Skeletal muscle satellite cell (primary cell): ENCODE measurements around the gene C2CD5.
"Not testable (repeated sequence)": the region's sequence is repeated elsewhere in the genome, so short reads cannot be mapped to it uniquely, and the experiment has no call there.

Experiments
- H3K27me3 ChIP-seq: 2 replicates; pipeline ENCODE4 v1.7.0; 2013; ENCODE audit warnings: low read length; ENCODE audit not compliant: control insufficient read depth, insufficient read depth
- H3K36me3 ChIP-seq: 2 replicates; pipeline ENCODE4 v1.7.0; 2013; ENCODE audit warnings: mild to moderate bottlenecking, control low read depth, low read length; ENCODE audit not compliant: insufficient read depth
- H3K4me1 ChIP-seq: 2 replicates; pipeline ENCODE4 v1.7.0; 2013; ENCODE audit warnings: low read length; ENCODE audit not compliant: control insufficient read depth, insufficient read depth
- H3K4me2 ChIP-seq: 2 replicates; pipeline ENCODE4 v1.7.0; 2013; ENCODE audit warnings: mild to moderate bottlenecking, low read length
- H3K4me3 ChIP-seq: 2 replicates; pipeline ENCODE4 v1.7.0; 2013; ENCODE audit warnings: low read length
- H3K9ac ChIP-seq: 2 replicates; pipeline ENCODE4 v1.7.0; 2013; ENCODE audit warnings: mild to moderate bottlenecking, low read depth, low read length, moderate library complexity
- H3K9me3 ChIP-seq: replicated peaks from 2 replicates; pipeline ENCODE4 v1.7.0; 2013; ENCODE audit warnings: mild to moderate bottlenecking, control low read depth, low read length

Gene C2CD5

DNA sequence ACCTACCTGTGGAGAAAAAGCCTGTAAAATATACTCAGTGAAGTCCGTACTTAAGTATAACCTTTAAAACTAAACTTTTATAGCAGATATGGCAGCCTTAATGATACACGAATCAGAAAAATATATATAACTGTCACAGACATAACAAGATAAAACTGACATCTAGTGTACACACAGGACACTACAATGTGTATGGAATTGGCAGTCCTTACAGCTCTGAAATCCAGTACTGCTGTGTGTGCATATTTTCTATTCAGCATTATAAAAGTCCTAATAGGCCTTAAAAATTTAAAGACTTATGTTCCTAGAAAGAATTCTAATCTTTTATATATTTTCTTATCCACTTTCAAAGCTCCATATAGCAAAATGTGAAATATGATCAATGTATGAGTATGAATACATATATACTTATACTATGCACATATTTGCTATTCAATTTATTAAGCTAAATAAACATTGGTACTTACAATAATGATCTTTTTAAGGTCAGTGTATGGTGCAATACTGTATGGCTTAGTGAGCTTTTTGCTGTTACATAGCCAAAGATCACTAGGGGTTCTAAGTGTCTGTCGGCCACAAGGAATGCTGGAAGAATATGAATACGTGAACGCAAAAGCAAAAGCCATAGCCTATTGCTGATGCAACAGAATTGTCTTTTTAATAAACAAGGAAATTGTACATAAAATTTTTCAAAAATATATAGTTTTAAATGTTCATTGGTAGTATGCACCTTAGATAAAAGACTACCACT lies 69.2 kb downstream of the C2CD5 start:
- H3K4me3 ChIP-seq, result no peak overlapping the region
- H3K4me2 ChIP-seq, result no peak overlapping the region
- H3K4me1 ChIP-seq, result peaks cover 41% of the 10 kb centered on the region
- H3K9me3 ChIP-seq, result no peaks in the 10 kb centered on the region
- no peaks in the 10 kb centered on the region for H3K27me3 ChIP-seq
- peaks cover 11% of the 10 kb centered on the region for H3K36me3 ChIP-seq
- H3K9ac ChIP-seq, result no peak overlapping the region

DNA sequence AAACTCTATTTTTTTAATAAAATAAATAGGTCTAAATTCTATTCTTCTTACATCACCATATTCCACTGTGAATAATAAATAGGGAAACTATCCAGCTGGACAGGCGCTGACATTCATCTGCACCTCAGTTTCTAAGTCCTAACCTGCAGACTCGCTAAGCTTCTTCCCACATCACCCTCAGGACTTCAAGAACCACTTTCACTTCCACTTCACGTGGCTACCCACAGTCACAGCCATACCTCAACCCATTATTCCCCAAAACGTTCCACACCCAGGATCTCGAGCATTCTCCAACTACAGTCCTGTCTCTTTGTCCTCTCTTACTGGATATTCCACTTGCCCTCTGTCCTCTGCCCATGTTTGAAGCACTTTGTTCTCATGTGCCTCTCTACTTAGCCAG lies 71.1 kb downstream of the C2CD5 start:
- Histone ChIP-seq H3K36me3 (peaks cover 19% of the 10 kb centered on the region), H3K27me3 (no peaks in the 10 kb centered on the region), H3K9ac (no peak overlapping the region), H3K4me1 (peaks cover 26% of the 10 kb centered on the region), H3K4me2 (no peak overlapping the region), H3K4me3 (no peak overlapping the region), H3K9me3 (no peaks in the 10 kb centered on the region)

DNA sequence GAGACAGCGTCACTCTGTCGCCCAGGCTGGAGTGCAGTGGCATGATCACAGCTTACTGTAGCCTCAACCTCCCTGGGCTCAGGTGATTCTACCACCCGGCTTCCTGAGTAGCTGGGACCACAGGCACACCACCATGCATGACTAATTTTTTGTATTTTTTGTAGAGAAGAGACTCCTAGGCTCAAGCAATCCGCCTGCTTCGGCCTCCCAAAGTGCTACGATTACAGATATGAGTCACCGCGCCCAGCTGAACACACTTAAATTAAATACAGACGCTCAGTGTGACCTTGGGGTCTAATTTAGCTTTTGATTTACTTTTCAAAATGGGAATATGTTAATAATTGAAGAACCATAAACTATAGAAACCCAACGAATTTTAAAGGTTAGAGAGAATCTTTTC lies 77.2 kb downstream of the C2CD5 start:
- Histone ChIP-seq H3K4me2 (no peak overlapping the region), H3K4me3 (no peak overlapping the region), H3K9ac (no peak overlapping the region), H3K4me1 (no peaks in the 10 kb centered on the region), H3K27me3 (no peaks in the 10 kb centered on the region), H3K9me3 (no peaks in the 10 kb centered on the region), H3K36me3 (peaks cover 26% of the 10 kb centered on the region)

DNA sequence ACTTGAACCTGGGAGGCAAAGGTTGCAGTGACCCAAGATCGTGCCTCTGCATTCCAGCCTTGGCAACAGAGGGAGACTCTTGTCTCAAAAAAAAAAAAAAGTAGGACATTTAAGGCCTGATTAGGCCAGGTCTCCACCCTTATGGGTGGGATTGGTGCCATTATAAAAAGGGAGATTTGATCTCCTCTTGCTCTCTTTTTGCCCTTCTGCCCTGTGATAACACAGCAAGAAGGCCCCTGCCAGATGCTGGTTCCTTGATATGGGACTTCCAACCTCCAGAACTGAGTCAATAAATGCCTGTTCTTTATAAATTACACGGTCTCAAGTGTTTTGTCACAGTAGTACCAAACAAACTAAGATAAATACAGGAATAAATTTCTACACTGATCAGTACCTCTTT lies 81.0 kb downstream of the C2CD5 start:
- Histone ChIP-seq H3K9ac (no peak overlapping the region), H3K4me3 (no peak overlapping the region), H3K4me1 (no peaks in the 10 kb centered on the region), H3K36me3 (peaks cover 7% of the 10 kb centered on the region), H3K27me3 (no peaks in the 10 kb centered on the region), H3K9me3 (no peaks in the 10 kb centered on the region), H3K4me2 (no peak overlapping the region)

DNA sequence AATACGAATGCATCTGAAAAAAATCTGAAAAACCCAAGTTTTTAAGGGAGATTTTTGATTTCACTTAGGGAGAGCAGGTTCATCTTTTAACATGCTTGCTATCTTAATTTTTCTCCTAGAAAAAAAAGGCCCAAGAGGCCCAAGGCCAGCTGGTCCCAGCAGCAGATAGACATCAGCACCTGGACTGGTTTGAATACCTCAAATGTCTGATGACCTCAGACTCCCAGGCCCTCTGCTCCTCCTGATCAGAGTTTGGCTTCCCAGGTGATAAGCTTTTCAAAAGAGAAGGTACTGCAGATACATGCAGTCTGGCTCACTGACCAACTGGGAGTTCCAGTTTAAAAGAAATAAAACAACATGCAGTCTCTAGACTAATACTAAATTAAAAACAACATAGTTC lies 82.6 kb downstream of the C2CD5 start:
- peaks cover 4% of the 10 kb centered on the region for H3K36me3 ChIP-seq
- no peak overlapping the region for H3K4me2 ChIP-seq
- H3K9ac ChIP-seq, result no peak overlapping the region
- H3K27me3 ChIP-seq, result no peaks in the 10 kb centered on the region
- H3K4me1 ChIP-seq, result no peaks in the 10 kb centered on the region
- no peaks in the 10 kb centered on the region for H3K9me3 ChIP-seq
- H3K4me3 ChIP-seq, result no peak overlapping the region

DNA sequence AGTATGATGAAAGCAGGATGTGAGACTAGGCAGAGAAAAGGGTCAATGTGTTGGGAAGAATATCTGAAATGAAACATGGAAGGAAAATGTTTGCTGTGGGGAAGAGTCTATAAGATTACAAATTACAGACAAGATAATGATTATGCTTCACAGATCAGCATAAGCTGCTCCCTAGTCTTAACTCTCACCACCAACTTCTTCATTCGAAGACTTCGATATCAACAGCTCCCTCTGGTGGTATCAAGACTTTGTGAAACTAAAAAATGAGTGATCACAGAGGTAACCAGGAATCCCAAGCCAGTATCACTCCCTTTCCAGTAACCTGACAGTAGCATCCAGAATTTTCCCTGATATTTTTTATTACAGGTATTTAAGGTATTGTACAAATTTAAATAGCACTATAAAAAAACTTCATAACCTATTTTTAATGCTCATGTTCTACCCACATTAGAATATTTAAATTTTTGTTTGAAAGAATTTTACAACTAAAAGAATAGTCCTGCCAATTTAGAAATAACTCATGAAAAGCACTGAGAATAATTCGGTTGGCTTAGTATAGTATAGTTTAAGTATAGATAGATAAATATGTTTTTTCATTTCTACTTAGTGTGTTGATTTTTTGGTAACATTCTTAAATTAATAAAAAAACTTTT lies 84.4 kb downstream of the C2CD5 start:
- Histone ChIP-seq H3K9me3 (no peaks in the 10 kb centered on the region), H3K27me3 (no peaks in the 10 kb centered on the region), H3K4me1 (no peaks in the 10 kb centered on the region), H3K4me3 (no peak overlapping the region), H3K9ac (no peak overlapping the region), H3K36me3 (peaks cover 4% of the 10 kb centered on the region), H3K4me2 (no peak overlapping the region)

DNA sequence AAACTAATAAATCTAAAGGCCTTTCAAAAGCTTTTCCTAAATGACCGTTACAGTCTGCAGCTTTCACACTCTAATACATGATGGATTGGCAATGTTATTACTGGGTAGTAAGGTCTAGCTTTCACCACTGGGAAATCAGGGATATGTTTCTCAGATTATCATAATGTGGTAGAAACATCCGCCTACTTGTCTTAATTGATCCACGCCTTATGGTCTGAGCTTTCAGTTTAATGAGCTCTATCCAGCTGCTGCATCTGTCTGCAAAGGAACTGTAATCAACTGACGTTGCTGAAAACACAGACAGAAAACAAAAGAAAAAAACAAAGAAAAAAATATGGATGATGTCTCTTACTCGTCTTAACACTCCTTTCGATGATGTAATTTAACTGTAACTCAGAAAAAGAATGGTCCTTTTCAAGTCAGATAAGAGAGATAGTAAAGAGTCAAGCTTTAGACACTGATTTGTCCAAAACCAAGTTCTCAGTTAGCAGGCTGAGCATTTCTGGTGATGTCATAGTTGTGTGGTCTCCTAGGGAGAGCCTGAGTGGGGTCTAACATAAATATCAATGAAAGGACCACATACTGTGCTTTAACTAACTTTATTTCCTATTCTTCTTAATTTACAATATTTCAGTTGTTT lies 85.9 kb downstream of the C2CD5 start:
- no peak overlapping the region for H3K9ac ChIP-seq
- H3K36me3 ChIP-seq, result peaks cover 4% of the 10 kb centered on the region

DNA sequence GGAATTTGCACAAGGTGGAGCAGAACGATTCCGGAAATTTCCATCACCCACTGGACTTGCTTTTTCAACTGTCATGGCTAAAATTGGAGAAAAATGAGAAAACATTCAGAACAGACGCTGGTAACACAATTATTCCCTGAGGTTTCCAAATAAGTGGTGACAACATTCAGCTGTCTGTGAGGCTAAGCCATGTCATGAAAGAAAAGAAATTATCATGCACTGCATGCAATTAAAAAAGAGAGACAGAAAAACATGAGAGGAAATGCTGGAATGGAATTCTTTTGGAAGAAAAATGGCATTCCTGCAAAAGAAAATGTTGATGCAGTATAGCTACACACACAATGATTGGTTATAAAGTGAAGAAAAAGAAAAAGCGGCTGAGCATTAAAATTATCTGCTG lies 87.3 kb downstream of the C2CD5 start:
- Histone ChIP-seq H3K27me3 (no peaks in the 10 kb centered on the region), H3K4me3 (no peak overlapping the region), H3K4me2 (no peak overlapping the region), H3K9ac (no peak overlapping the region), H3K36me3 (peaks cover 4% of the 10 kb centered on the region), H3K9me3 (no peaks in the 10 kb centered on the region), H3K4me1 (no peaks in the 10 kb centered on the region)

More for the DNA sequence above, 85.9 kb downstream of the C2CD5 start:
- Histone ChIP-seq H3K4me3 (no peak overlapping the region), H3K27me3 (no peaks in the 10 kb centered on the region), H3K4me1 (no peaks in the 10 kb centered on the region), H3K4me2 (no peak overlapping the region), H3K9me3 (no peaks in the 10 kb centered on the region)

DNA sequence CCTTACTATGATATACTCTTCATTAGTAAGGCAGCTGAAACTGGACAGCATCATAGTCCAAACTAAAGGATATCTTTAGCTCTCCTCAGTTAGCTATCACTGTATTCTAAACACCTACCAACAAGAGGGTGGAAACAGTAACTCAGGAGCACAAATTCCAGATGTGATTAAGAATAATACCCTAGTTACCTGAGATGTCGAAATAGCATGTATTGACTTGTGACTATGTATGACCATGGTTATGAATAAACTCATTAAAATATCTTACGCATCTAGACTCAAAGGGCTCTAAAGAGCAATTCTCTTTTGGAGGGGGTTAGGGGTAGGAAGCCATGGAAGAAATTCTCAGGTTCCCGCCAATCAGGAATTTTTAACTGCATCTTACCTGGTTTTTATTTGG lies 90.8 kb downstream of the C2CD5 start:
- Histone ChIP-seq H3K9me3 (no peaks in the 10 kb centered on the region), H3K4me1 (no peaks in the 10 kb centered on the region), H3K27me3 (no peaks in the 10 kb centered on the region), H3K4me2 (no peak overlapping the region), H3K9ac (no peak overlapping the region), H3K4me3 (no peak overlapping the region), H3K36me3 (peaks cover 4% of the 10 kb centered on the region)

DNA sequence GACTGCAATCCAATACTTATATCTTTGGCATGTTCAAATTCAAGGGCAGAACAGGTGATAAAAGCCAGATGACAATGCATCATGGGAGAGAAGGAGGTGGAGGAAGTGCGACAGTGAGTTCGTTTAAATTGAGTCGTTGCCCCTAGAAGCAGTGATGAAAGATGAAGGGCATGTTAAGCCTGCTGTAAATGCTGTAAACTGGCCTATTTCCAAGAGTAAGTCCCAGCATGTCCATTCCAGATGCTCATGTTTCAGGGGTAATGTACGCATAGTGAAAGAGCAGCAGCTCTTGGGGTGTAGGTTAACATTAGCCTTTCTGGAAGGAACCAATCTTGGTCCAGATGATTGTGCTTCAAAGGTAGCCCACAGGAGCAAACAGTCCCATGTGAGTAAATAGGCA lies 97.1 kb downstream of the C2CD5 start:
- Histone ChIP-seq H3K9ac (no peak overlapping the region), H3K4me2 (no peak overlapping the region), H3K9me3 (no peaks in the 10 kb centered on the region), H3K36me3 (no peaks in the 10 kb centered on the region), H3K4me1 (no peaks in the 10 kb centered on the region), H3K27me3 (no peaks in the 10 kb centered on the region), H3K4me3 (no peak overlapping the region)

DNA sequence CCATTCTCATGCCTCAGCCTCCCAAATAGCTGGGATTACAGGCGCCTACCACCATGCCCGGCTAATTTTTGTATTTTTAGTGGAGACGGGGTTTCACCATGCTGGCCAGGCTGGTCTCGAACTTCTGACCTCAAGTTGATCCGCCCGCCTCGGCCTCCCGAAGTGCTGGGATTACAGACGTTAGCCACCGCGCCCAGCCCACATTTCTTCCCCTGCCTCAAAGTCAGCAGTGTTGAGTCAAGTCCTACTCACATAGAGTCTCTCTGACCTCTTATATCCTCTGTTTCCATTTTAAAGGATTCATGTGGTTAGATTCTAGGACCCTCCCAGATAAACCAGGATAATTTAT lies 100.1 kb downstream of the C2CD5 start:
- not testable (repeated sequence) for H3K9me3 ChIP-seq, H3K4me1 ChIP-seq, H3K4me2 ChIP-seq, H3K9ac ChIP-seq, H3K4me3 ChIP-seq, H3K36me3 ChIP-seq, H3K27me3 ChIP-seq
